Posterior cingulate gyrus (tissue), 11 donors: ENCODE data around the gene CLEC1A.
"Not testable (repeated sequence)": the region's sequence is repeated elsewhere in the genome, so short reads cannot be mapped to it uniquely, and the experiment has no call there.

ENCODE experiments used
- DNase-seq, 10 donors: peaks; one replicate each; pipeline versions ENCODE4 v3.0.0 to v3.0.0-alpha.2; 2020 to 2021; ENCODE audit warnings: mixed read lengths in 3 of 10
- intact Hi-C: fragments of 100-400 bp; cut with DNase I; formaldehyde crosslinking; loops from one replicate; pipeline ENCODE4 v1.15.1; 2023

CLEC1A gene

GRCh38 chr12:10065241-10065640, 33.5 kb downstream of the CLEC1A start:
- no peak for DNase-seq
- intact Hi-C loops = no loop called here

GRCh38 chr12:10058387-10058786, 40.4 kb downstream of the CLEC1A start:
- intact Hi-C loops = no loop called here
- DNase-seq = no peak

- DNase-seq = no peak
- intact Hi-C loops = no loop called here
Observed at GRCh38 chr12:10052193-10052913, 46.4 kb downstream of the CLEC1A start.

- DNase-seq = no peak
- intact Hi-C loops = no loop called here
Observed at GRCh38 chr12:10048526-10048925, 50.3 kb downstream of the CLEC1A start.

GRCh38 chr12:10042167-10042566, 56.6 kb downstream of the CLEC1A start:
- DNase-seq = no peak
- intact Hi-C loops = no loop called here

- intact Hi-C loops = loop anchor here (5.0 kb wide), 1 partner anchor 103 kb away; no protein-coding TSS in a partner anchor
- no peak for DNase-seq
Observed at GRCh38 chr12:10033783-10034545, 64.8 kb downstream of the CLEC1A start.

GRCh38 chr12:10031771-10032175, 67.0 kb downstream of the CLEC1A start:
- intact Hi-C loops = loop anchor here (5.0 kb wide), 1 partner anchor 106 kb away; no protein-coding TSS in a partner anchor
- no peak for DNase-seq

GRCh38 chr12:10031321-10031720, 67.5 kb downstream of the CLEC1A start:
- DNase-seq = no peak
- intact Hi-C loops = loop anchor here (5.0 kb wide), 1 partner anchor 106 kb away; no protein-coding TSS in a partner anchor

- no peak for DNase-seq
- intact Hi-C loops = loop anchor here (5.0 kb wide), 1 partner anchor 107 kb away; no protein-coding TSS in a partner anchor
Observed at GRCh38 chr12:10030446-10030845, 68.3 kb downstream of the CLEC1A start, which contains the start of gene CLEC9A. CLEC9A (plus strand) TSS chr12:10030682; CDS start chr12:10052688, 22,006 bp downstream.

GRCh38 chr12:10027721-10028120, 71.1 kb downstream of the CLEC1A start:
- no peak for DNase-seq
- intact Hi-C loops = no loop called here

GRCh38 chr12:10027311-10027710, 71.5 kb downstream of the CLEC1A start:
- intact Hi-C loops = no loop called here
- no peak for DNase-seq

- DNase-seq, intact Hi-C loops: not testable (repeated sequence)
Observed at GRCh38 chr12:10026666-10027065, 72.1 kb downstream of the CLEC1A start.

GRCh38 chr12:10025236-10025635, 73.5 kb downstream of the CLEC1A start:
- intact Hi-C loops = no loop called here
- DNase-seq = no peak

GRCh38 chr12:10021342-10021741, 77.4 kb downstream of the CLEC1A start:
- intact Hi-C loops = no loop called here
- DNase-seq = no peak
